GM10847 (cell line): ENCODE results near the gene SSBP3.

Experiments
- POLR2A ChIP-seq: IDR thresholded peaks from 2 replicates; pipeline ENCODE4 v1.6.1; 2011; ENCODE audit not compliant: insufficient read length; ENCODE audit errors: extremely low read depth

SSBP3 gene

DNA sequence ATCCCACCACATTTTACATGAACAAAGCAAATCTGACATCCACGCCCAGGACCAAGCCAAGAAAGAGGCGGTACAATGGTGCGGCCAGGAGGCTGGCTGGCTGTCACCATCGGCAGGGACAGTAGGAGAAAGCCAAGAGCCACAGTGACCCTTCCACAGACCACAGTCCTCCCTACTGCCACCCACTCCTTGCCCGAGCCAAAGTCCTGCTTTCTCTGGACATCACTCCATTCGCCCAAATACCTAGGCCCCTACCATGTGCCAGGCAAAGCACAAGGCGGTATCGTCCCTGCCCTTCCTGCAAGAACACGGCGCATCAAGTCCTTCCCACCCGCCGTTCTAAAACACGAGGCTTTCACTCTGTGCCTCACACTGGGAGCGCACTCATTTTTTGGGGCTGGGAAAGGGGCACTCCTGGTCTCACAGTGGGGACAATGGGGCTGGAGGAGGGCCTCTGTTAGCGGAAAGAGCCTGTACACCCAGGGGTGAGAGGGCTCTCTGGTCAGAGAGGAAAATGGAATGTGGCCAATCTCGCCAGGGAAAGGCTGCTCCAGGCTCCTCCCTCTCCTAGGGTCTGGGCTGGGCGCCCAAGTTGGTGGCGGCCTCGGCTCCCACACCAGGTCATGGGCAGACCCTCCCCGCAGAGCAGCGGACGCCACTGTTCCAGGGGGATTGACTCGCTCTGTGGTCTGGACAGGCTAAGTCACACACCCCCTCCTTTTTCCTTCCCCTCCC, 26.5 kb downstream of the SSBP3 start:
- TF ChIP-seq POLR2A: no peak

DNA sequence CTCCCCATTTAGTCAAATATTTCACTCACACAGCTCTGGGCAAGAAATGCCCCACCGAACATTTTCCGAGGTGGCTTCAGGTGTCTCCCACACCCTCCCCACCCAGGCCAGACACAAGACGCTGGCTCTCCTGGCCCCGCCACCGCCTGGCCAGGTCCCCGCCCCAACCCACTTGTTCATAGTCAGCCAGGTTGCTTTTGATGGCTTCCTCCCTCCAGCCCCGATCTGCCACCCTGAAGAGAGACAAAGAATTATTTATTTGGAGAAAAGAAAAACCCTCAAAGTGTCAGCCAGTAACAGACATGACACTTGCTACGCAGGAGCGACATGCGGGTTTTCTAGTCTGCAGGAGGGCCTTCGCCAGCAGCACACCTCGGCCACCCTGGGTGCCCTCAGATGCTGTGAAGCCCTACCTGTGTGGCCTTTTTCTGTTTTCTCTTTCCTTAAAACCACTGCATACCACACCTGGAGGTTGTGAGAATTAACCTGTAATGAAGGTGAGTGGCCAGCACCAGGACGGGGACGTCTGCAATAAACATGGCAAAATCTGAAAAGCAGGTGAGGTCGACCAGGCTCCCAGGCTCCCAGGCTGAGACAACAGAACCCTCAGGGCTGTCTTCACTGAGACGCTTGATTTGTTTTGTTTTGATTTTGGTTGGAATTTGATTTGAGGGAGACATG, 27.2 kb downstream of the SSBP3 start:
- no peak for TF ChIP-seq POLR2A

- TF ChIP-seq POLR2A: no peak
These were observed 27.9 kb downstream of the SSBP3 start for GRCh38 chr1:54378157-54378873.

DNA sequence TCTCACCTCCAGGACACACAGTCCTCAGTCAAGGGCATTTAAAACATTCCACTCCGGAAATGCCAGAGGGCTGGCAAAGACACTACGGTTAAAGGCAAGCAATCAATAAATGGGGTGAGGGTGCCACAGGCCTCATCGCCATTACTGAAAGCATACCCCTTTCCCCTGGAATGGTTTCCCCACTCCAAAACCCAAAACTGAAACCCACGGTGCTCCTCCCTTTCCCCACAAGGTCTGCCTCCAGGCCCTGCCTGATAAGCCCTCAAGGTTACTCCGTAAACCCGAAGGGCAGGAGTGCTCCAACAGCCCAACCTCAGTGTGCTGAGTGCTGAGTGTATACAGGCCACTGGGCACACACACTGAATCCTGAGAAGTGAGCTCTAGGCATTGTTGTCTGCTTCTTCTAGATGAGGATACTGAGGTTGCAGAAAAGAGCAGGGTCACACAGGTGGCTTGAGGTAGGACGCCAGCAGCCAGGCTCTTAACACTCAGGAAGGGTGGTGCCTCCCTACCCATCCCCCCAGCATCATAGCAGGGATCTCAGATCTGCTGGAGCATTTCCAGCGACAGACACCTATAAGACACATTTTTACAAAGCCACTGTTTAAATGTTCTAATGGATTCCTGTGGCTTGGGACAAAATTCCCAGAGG, 29.0 kb downstream of the SSBP3 start:
- TF ChIP-seq POLR2A: no peak

- TF ChIP-seq POLR2A: no peak
These were observed 29.7 kb downstream of the SSBP3 start for GRCh38 chr1:54376430-54377039.

DNA sequence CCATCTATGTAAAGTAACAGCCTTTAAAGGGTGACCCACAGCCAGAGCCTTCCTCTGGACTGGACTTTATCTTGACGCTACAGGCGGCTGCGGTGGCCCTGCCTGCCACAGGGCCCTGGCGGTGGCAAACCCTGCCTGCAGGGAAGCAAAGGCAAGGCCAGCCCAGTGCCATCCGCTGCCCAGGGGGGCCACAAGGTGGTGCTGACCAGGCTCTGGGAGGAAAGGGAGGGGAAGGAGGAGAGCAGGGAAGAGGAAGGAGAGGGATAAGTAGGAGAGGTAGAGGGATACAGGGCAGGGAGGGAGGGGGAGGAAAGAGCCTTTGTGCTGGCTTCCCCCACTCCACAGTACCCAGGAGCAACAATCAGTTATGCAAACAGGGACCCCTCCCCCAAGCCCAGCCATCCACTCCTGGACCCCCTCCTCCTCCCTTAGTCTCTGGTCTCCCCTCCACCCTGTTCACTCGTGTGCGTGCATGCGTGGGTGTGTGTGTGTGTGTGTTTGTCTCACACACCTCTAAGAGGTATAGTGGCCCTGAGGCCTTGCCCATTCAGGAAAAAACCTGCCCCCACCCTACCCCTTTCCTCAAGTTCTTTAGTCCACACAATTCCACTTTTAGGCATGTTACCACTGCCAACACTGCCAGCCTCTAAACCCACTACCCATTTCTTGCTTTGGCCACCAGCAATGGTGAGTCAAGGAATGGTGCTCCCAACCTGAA, 30.3 kb downstream of the SSBP3 start:
- TF ChIP-seq POLR2A: no peak

DNA sequence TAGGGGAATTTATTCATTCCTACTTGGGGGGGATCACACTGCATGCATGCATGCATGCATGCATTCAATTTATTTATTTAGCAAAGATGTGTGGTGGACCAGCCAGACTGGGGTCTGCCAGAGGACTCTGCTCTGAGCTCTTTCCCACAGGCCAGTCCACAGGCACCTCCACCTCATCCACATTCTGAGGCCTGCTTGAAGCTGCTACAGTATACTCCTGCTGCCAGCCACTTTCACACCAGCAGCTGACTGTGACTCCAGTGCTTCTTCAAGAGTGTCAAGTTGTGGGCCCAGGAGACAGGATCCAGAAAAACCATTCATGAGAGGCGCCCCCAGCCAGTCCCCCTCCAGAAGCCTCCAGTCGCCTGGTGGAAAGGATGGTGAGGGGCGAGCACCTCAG, 30.9 kb downstream of the SSBP3 start:
- TF ChIP-seq POLR2A: no peak

DNA sequence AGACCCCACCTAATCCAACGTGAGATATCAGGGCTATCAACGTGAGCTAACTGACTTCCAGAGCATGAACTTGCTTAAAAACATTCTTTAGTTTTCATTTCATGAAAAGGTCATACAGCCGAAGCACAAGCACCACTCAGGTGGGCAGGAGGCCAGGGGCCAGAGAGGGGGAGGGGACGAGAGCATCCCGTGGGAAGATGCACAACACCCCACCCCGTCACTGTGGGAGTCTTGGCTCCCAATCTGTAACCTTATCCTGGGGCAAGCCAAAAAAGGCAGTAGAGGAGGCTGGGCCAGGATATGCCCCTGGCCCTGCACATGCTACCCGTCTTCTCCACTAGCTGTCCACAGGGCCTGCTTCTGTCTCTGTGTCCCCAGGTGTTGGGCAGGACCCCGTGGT, 31.4 kb downstream of the SSBP3 start:
- no peak for TF ChIP-seq POLR2A

GRCh38 chr1:54372978-54373377, 33.2 kb downstream of the SSBP3 start:
- TF ChIP-seq POLR2A: no peak

- no peak for TF ChIP-seq POLR2A
These were observed 34.3 kb downstream of the SSBP3 start for GRCh38 chr1:54371942-54372275.

DNA sequence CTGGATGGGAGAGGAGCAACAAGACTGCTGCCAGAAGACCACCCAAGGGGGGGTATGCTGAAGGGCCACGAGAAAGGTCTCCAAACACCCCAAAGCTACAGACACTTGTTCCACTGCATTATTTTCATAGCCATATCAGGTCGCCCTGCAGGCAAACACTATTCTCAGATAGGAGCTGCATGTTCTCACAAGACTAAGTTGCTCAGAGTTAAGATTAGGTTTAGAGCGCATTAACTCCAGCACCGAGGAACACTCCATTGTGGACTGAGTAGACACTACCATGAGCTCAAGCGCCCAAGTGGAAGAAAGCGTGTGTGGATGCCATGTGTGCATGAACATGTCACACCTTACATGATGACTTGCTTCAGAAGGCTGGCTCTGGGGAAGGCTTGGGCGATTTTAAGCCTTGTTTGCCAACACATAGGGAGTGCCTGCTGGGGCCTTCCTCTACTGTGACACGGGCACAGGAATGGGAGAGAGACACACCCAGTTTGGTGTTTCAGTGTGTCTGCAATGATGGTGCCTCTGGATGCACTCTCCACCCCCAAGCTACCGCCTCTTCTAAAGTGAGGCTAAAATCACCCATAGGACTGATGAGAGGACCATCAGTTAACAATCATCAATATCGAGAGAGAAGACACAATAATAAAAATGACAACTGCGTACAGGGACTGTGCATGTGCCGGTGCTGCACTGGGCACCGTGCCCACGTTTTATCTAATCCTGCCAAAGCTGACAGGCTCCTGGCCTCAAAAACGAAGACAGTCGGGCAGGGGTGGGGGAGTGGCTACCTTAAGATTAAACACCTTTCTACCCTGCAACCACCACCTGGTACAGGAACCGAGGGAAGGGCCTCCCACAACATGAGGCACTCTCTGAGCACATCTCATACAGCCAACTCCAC, 34.9 kb downstream of the SSBP3 start:
- no peak for TF ChIP-seq POLR2A

DNA sequence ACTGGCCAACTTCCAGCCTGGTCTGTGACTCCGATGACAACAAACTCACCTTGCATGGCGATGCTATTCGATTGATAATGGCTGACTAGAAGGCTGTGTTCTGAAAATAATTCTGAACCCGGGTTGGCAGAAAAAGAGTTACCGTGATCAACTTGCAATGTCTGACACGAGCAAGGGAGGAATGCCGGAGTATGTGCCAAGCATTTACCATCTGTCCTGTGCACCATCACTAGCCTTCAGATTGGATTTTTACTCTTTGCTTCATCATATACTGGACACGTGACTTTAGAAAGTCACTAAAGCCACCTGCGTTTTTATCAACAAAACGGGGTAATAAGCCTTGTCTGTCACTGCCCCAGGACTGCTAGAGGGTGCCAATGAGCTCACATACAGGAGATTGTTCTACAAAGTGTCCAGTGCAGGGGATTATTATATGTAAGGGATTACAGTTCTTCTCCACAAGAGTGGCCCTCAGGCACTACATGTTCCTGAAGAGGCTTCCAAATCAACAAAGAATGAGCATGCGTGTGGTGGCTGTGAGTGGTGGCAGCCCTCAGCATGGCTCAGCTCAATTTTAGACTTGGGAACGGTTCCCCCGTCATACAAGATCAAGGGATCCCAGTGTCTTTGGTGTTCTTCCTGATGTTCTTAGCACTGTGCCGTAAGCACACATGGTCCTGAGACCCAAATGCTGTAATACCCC, 35.8 kb downstream of the SSBP3 start:
- no peak for TF ChIP-seq POLR2A

- TF ChIP-seq POLR2A: no peak
These were observed 38.6 kb downstream of the SSBP3 start for GRCh38 chr1:54367613-54368012.

GRCh38 chr1:54365847-54366246, 40.3 kb downstream of the SSBP3 start:
- no peak for TF ChIP-seq POLR2A

DNA sequence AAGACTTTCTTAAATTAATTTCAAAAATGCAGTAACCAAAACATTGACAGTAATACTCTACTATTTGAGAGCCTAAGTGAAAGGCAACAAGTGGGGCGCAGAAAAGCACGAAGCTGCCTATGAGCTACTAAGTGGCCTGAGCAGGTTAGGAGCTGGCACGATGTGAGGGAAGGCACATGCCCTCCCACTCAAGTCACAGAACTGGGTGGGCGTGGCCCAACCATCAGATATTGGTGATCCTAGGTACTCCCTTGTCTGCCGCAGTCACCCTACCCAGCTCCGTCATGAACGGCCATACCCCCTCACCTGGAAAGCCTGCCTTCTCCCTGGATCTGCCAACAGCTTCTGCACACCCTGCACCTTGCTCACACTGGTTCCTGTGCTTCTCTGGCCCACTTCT, 40.8 kb downstream of the SSBP3 start:
- TF ChIP-seq POLR2A: no peak
